HG03135 (cell line): Measurements from ENCODE around the gene SLC25A25.
"Not testable (repeated sequence)": the region's sequence is repeated elsewhere in the genome, so short reads cannot be mapped to it uniquely, and the experiment has no call there.

Experiments
- ATAC-seq: cut with Tn5 transposase; IDR thresholded peaks from one replicate; pipeline ENCODE4 v1.9.1; 2021; ENCODE audit warnings: mild to moderate bottlenecking, moderate library complexity; ENCODE audit not compliant: unreplicated experiment

SLC25A25 gene

DNA sequence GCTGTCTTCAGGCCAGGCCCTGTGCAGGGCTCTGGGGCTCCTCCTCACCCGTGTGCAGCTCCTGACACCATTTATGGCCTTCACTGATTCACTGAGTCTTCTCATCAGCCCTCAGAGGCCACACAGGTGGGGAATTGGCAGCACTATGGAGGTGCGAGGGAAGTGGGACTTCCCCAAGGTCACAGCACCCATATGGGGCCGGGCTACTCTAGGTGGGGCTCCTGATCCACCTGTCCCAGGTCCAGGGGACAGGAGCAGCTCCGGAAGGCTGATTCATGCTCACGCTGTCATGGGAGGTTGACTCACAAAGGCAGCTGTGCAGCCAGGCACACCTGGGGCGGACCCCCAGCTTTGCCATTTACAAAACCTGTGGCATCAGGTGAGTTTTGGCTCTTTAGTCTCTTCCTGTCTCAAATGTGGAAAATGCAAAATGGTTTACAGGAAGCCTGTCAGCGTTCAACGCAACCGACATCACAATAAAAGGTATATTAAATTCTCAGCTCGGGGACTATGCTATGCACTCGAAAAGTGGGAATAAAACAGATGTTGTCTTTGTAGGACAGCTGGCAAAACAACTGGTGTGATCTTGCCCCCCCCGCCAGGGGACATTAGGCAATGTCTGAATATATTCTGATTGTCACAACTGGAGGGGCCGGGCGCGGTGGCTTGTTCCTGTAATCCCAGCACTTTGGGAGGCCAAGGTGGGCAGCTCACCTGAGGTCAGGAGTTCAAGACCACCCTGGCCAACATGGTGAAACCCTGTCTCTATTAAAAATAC, 15.9 kb upstream of the SLC25A25 start:
- no peak for ATAC-seq

DNA sequence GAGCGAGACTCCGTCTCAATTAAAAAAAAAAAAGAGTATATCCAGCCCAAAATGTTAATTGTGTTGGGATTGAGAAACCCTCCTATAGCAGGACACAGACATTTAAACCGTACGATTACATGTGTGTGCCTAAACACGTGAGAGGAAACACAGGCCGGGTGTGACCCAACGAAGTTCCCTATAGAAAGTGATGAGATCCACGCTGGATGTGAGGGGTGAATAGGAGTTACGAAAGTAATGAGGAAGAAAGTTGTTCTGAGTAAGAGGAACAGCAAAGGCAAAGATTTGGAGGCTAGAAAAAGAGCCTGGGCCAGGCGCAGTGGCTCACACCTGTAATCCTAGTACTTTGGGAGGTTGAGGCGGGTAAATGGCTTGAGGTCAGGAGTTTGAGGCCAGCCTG, 14.5 kb upstream of the SLC25A25 start:
- ATAC-seq, result no peak

GRCh38 chr9:128054087-128054486, 13.9 kb upstream of the SLC25A25 start:
- no peak for ATAC-seq

- ATAC-seq, result no peak
These were observed 12.5 kb upstream of the SLC25A25 start for GRCh38 chr9:128055344-128056040.

GRCh38 chr9:128056086-128056485, 11.9 kb upstream of the SLC25A25 start:
- no peak for ATAC-seq

GRCh38 chr9:128056887-128057723, 10.9 kb upstream of the SLC25A25 start:
- no peak for ATAC-seq

GRCh38 chr9:128057724-128058409, 10.2 kb upstream of the SLC25A25 start:
- ATAC-seq, result no peak

GRCh38 chr9:128059365-128059983, 8.6 kb upstream of the SLC25A25 start:
- ATAC-seq, result no peak

DNA sequence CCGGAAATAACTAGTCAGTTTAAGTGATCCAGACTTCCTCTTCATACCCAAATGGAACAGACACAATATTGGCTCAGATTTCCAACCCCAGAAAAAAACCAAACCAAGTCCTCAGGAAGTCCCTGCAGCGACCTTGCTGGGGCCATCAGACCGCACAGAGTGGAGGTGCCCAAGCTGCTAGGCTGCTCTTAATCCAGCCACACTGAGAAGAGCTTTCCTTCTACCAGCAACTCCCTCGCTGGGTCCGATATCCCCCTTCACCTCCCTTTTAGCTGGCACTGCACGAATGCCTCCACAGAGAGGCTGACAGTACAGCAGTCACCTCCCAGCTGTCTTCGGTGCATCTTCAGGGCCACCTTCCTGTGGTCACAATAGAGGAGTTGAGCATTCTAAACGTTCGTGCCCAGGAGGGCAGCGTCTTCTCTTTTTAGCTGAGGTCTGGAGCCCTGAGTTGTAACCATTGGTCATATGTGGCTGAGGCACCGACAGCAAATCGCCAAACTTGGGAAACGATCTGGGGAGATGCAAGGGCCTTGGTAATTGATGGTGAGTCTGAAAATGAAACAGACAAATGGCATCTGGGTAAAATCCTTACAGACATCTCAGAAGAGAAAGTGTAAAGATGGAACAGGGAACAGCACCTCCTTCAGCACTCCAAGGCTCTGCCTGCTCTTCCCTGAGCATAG, 6.6 kb upstream of the SLC25A25 start:
- ATAC-seq, result no peak

DNA sequence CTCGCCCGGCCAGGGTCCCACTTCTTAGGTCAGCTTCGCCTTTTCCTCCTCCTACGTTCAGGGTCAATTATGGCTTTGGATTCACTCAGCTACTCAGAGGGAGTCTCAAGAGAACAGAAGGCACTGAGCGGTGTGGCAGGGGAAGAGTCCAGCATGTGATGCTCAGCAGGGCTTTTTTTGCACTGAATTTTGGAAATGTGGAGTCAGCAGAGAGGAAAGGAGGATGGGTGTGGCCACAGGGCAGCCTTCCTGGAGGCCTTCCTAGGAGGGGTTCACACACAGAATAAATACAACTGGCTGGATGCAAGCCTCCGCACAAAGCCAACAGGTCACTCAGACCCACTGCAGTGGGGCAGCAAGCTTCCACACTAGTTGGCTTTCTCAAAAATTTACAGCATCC, 5.8 kb upstream of the SLC25A25 start:
- ATAC-seq, result no peak

DNA sequence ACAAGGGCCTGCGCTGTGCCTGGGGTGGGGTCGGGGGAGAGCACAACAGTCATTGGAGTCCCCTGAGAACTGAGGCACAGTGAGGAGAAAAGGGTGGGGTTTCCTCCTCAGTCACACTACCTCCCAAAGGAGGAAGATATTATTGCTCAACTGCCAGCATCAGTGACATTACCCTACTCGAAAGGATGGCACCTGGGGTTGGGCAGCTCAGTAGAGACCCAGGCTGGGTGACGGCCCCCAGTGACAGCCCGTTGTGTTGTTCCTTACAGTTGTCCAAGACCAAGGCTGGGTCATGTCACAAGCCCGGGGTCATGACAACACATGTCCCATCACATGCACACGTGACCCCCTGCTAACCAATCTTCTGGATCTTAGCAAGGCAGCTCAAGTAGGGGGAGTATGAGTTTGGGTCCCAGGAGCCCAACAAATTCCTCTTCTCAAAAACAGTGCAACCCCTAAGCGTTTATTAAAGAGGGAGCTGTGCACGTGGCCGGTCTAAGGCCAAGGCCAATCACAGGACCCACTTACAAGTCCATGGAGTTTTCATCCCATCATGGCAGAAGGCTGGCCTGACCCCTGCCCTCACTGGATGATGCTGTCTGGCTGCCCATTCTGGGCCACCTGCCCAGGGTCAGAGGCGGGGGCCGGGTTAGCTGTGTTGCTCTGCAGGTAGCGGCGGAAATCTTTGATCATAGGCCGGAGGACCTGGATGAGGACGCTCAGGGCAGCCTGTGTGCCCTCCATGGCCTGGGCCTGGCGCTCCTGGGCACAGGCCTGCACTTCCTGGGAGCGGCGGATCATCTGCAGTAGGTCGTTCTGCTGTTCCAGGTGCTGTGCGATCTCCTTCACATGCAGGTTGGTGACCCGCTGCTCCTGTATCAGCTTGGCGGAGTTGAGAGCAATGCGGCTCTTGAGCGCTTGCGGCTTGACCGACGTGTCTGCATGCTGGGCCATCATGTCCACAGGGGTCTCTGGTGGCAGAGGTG, 4.9 kb upstream of the SLC25A25 start:
- no peak for ATAC-seq

GRCh38 chr9:128065907-128066712, 1.9 kb upstream of the SLC25A25 start:
- ATAC-seq, result no peak

DNA sequence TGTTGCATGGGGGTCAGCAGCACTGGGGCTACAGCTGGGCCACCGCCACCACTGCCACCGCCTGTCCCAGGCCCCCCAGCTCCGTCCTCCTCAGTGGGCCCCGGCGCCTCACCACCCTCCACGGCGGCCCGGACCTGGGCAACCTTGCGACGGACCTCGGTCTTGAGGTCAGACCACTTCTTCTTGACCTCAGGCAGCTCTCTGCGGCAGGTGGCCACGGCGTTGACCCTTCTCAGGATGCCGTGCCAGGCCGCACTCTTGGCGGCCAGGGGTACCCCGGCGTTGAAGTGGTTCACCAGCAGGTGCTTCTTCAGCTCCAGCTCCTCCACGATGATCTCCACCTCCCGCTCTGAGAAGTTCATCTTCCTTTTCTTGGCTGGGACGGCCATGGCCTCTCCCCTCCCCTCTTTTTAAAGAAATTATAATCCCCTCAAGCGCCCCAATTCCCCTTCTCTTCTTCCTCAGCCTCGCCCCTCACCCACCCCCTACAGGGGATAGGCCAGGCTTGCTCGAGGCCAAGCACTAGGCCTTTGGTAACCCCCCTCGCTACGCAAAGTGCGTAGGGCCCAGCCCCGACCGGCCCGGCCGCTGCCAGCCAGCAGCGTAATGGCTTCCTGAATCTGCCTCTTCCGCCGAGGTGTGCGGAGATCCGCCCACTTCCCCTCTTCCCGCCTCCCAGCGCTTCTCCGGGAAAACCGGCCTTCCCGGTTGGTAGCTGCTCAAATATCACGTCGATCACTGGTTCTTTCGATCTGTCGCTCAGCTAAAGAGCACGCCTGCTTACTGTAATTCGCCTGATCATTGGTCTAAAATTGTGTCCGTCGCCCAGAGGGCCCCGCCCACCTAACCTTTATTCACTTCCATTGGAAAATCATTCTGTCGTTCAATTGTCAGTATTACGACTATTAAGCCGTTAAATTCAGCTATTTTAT, 1.1 kb upstream of the SLC25A25 start, which contains the start of gene NAIF1:
NAIF1 (minus strand) TSS at position 608 of the 932 bp plus-strand sequence; CDS start at position 389, 219 bp downstream.
- ATAC-seq, result peak; percentile 57

GRCh38 chr9:128068386-128069205, 564 bp downstream of the SLC25A25 start:
- ATAC-seq, result peak; percentile 18

GRCh38 chr9:128070874-128071273, 2.8 kb downstream of the SLC25A25 start:
- no peak for ATAC-seq

DNA sequence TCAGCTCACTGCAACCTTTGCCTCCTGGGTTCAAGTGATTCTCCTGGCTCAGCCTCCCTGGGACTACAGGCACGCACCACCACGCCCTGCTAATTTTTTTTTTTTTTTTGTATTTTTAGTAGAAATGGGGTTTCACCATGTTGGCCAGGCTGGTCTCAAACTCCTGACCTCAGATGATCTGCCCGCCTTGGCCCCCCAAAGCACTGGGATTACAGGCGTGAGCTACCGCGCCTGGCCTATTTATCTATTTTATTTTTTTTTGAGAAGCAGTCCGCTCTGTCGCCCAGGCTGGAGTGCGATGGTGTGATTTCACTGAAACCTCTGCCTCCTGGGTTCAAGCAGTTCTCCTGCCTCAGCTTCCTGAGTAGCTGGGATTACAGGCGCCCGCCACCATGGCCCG, 3.4 kb downstream of the SLC25A25 start:
- not testable (repeated sequence) for ATAC-seq
